Measurements from ENCODE around the gene MMP11.
"Not testable (repeated sequence)": the region's sequence is repeated elsewhere in the genome, so short reads cannot be mapped to it uniquely, and the experiment has no call there.

DNA sequence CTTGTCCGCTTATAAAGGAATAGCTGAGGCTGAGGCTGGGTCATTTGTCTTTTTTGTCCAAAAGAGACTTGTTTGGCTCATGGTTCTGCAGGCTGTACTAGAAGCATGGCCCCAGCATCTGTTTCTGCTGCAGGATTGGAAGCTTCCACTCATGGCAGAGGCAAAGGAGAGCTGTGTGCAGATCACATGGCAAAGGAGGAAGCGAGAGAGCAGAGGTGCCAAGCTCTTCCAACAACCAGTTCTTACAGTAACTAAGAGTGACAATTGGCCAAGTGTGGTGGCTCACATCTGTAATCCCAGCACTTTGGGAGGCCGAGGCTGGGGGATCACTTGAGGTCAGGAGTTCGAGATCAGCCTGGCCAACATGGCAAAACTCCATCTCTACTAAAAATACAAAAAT is 44.5 kb upstream of the MMP11 start:
- TF ChIP-seq, protein P1, sequence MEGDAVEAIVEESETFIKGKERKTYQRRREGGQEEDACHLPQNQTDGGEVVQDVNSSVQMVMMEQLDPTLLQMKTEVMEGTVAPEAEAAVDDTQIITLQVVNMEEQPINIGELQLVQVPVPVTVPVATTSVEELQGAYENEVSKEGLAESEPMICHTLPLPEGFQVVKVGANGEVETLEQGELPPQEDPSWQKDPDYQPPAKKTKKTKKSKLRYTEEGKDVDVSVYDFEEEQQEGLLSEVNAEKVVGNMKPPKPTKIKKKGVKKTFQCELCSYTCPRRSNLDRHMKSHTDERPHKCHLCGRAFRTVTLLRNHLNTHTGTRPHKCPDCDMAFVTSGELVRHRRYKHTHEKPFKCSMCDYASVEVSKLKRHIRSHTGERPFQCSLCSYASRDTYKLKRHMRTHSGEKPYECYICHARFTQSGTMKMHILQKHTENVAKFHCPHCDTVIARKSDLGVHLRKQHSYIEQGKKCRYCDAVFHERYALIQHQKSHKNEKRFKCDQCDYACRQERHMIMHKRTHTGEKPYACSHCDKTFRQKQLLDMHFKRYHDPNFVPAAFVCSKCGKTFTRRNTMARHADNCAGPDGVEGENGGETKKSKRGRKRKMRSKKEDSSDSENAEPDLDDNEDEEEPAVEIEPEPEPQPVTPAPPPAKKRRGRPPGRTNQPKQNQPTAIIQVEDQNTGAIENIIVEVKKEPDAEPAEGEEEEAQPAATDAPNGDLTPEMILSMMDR (IDR thresholded peaks at IDR 0.05): not testable (repeated sequence)
- TF ChIP-seq POLR2A, EP300 (IDR thresholded peaks at IDR 0.05): not testable (repeated sequence)
